SK-N-SH (cell line): Measurements from ENCODE around the gene KCNAB1. TPM values are rescaled to one million over a fixed set of nuclear protein-coding genes. Genes with fewer than 3 reads are reported as not detected.

ENCODE experiments used
- CTCF ChIA-PET: fragments of 300-600, 350-600 bp; formaldehyde crosslinking; extraction: SDS; loops from one replicate; lab custom pipeline; 2021; lab: Yijun Ruan, JAX
- POLR2A ChIA-PET: fragments of 350-600 bp; sonication (Branson Sonifier 250); formaldehyde crosslinking; extraction: SDS; loops from one replicate; lab custom pipeline; 2020; ENCODE audit warnings: antibody characterized with exemption, inconsistent platforms; lab: Yijun Ruan, JAX
- DNase-seq: peaks from one replicate; pipeline ENCODE4 v3.0.0; 2012
- H2AFZ ChIP-seq: fragments of 200-600 bp; sonication (generic); 2 replicates; pipeline ENCODE4 v1.8.1; 2016; ENCODE audit warnings: antibody characterized with exemption, mild to moderate bottlenecking, low read depth
- H3F3A ChIP-seq: fragments of 200-600 bp; sonication (generic); replicated peaks from 2 replicates; pipeline ENCODE3; 2016; ENCODE audit warnings: antibody characterized with exemption, mild to moderate bottlenecking; ENCODE audit not compliant: insufficient read depth
- H3K27ac ChIP-seq, 2 experiments: fragments of 200-500 bp in 1 of 2; fragments of 200-600 bp in 1 of 2; sonication (Bioruptor generic) in 1 of 2; sonication (generic), shearing (Covaris generic) in 1 of 2; 2 replicates each; pipeline versions ENCODE4 v1.5.1 to v1.6.1; 2014 to 2016; ENCODE audit warnings: low read depth in 2 of 2, inconsistent platforms in 1 of 2, low read length in 1 of 2, mild to moderate bottlenecking in 1 of 2, mixed read lengths in 1 of 2
- H3K27me3 ChIP-seq: fragments of 200-600 bp; sonication (generic), shearing (Covaris generic); 2 replicates; pipeline ENCODE4 v1.6.1; 2016; ENCODE audit warnings: mixed run types; ENCODE audit not compliant: insufficient read depth
- H3K36me3 ChIP-seq, 2 experiments: fragments of 200-500 bp in 1 of 2; fragments of 200-600 bp in 1 of 2; sonication (Bioruptor generic) in 1 of 2; sonication (generic) in 1 of 2; replicated peaks in 1 of 2; 2 replicates each; pipeline versions ENCODE3 to v1.5.1; 2014 to 2016; ENCODE audit warnings: low read length in 1 of 2, mild to moderate bottlenecking in 1 of 2; ENCODE audit not compliant: insufficient read depth in 2 of 2, control insufficient read depth in 1 of 2
- H3K4me1 ChIP-seq, 2 experiments: fragments of 200-500 bp in 1 of 2; fragments of 200-600 bp in 1 of 2; sonication (Bioruptor generic) in 1 of 2; sonication (generic), shearing (Covaris generic) in 1 of 2; 2 replicates each; pipeline versions ENCODE4 v1.5.1 to v1.6.1; 2014 to 2016; ENCODE audit warnings: low read depth in 1 of 2, low read length in 1 of 2, mixed run types in 1 of 2; ENCODE audit not compliant: insufficient read depth in 2 of 2, control insufficient read depth in 1 of 2
- H3K4me2 ChIP-seq: fragments of 200-600 bp; sonication (generic), shearing (Covaris generic); 2 replicates; pipeline ENCODE4 v1.6.1; 2017; ENCODE audit warnings: mixed run types
- H3K4me3 ChIP-seq, 2 experiments: fragments of 200-500 bp in 1 of 2; fragments of 200-600 bp in 1 of 2; sonication (Bioruptor generic) in 1 of 2; sonication (generic), shearing (Covaris generic) in 1 of 2; 2 replicates each; pipeline versions ENCODE4 v1.5.1 to v1.8.1; 2014 to 2016; ENCODE audit warnings: low read depth in 2 of 2, inconsistent platforms in 1 of 2, low read length in 1 of 2, mild to moderate bottlenecking in 1 of 2, mixed read lengths in 1 of 2, moderate library complexity in 1 of 2
- H3K79me2 ChIP-seq: fragments of 200-600 bp; sonication (generic); 2 replicates; pipeline ENCODE4 v1.8.1; 2017; ENCODE audit warnings: mild to moderate bottlenecking; ENCODE audit not compliant: insufficient read depth
- H3K9ac ChIP-seq: fragments of 200-600 bp; sonication (generic); 2 replicates; pipeline ENCODE4 v1.6.1; 2017; ENCODE audit warnings: mixed run types
- H3K9me2 ChIP-seq: fragments of 200-600 bp; sonication (generic); 2 replicates; pipeline ENCODE4 v1.6.1; 2017; ENCODE audit warnings: mixed run types
- H3K9me3 ChIP-seq: fragments of 200-600 bp; sonication (generic); 2 replicates; pipeline ENCODE4 v1.6.1; 2017; ENCODE audit warnings: mixed run types, mild to moderate bottlenecking, moderate library complexity
- H4K20me1 ChIP-seq: fragments of 200-600 bp; sonication (generic); 2 replicates; pipeline ENCODE4 v1.6.1; 2017; ENCODE audit warnings: mild to moderate bottlenecking, mixed run types; ENCODE audit not compliant: insufficient read depth
- CTCF ChIP-seq: fragments of 200-600 bp; sonication (generic); IDR thresholded peaks from 2 replicates; pipeline ENCODE4 v1.6.1; 2017; ENCODE audit warnings: antibody characterized with exemption, mild to moderate bottlenecking, moderate library complexity
- EP300 ChIP-seq, 2 experiments: IDR thresholded peaks; 2 replicates each; pipeline versions ENCODE4 v1.4.0 to v1.6.1; 2012; ENCODE audit warnings: borderline replicate concordance in 1 of 2, low read depth in 1 of 2, low read length in 1 of 2
- EZH2phosphoT487 ChIP-seq: fragments of 200-600 bp; sonication (generic); IDR thresholded peaks from 2 replicates; pipeline ENCODE4 v1.6.1; 2017; ENCODE audit warnings: low read depth, mixed run types, mild to moderate bottlenecking, antibody characterized with exemption, moderate library complexity, borderline replicate concordance
- FOSL2 ChIP-seq: IDR thresholded peaks from 2 replicates; pipeline ENCODE4 v1.4.0; 2012; ENCODE audit warnings: low read depth, mild to moderate bottlenecking, moderate library complexity, borderline replicate concordance
- FOXJ3 ChIP-seq: sonication (generic); formaldehyde crosslinking; IDR thresholded peaks from 2 replicates; pipeline ENCODE4 v1.5.1; 2020; ENCODE audit warnings: mild to moderate bottlenecking, missing genetic modification reagents
- GABPA ChIP-seq: IDR thresholded peaks from 2 replicates; pipeline ENCODE4 v1.4.0; 2012; ENCODE audit warnings: low read depth, mild to moderate bottlenecking
- GATA2 ChIP-seq: sonication (generic); formaldehyde crosslinking; IDR thresholded peaks from 2 replicates; pipeline ENCODE4 v1.5.0; 2020; ENCODE audit warnings: mild to moderate bottlenecking, missing genetic modification reagents
- MXI1 ChIP-seq: IDR thresholded peaks from 2 replicates; pipeline ENCODE4 v1.6.1; 2012; ENCODE audit warnings: mild to moderate bottlenecking, low read depth, low read length, improper control_type of control experiment
- NRF1 ChIP-seq: IDR thresholded peaks from 2 replicates; pipeline ENCODE4 v1.6.1; 2012; ENCODE audit warnings: low read depth, mild to moderate bottlenecking, low read length
- RAD21 ChIP-seq: IDR thresholded peaks from 2 replicates; pipeline ENCODE4 v1.6.1; 2012; ENCODE audit warnings: mild to moderate bottlenecking, low read length
- RFX5 ChIP-seq: IDR thresholded peaks from 2 replicates; pipeline ENCODE4 v1.6.1; 2012; ENCODE audit warnings: mild to moderate bottlenecking, improper control_type of control experiment, low read length
- RXRA ChIP-seq: IDR thresholded peaks from 2 replicates; pipeline ENCODE4 v1.4.0; 2012; ENCODE audit warnings: low read depth, mild to moderate bottlenecking, borderline replicate concordance
- SMC3 ChIP-seq: IDR thresholded peaks from 2 replicates; pipeline ENCODE4 v1.6.1; 2012; ENCODE audit warnings: low read depth, low read length, improper control_type of control experiment
- USF1 ChIP-seq: IDR thresholded peaks from 2 replicates; pipeline ENCODE4 v1.4.0; 2012; ENCODE audit warnings: low read depth, borderline replicate concordance
- YY1 ChIP-seq: IDR thresholded peaks from 2 replicates; pipeline ENCODE4 v1.4.0; 2012; ENCODE audit warnings: low read depth, mild to moderate bottlenecking
- WGBS: methylation state at CpG from one replicate; pipeline ENCODE4 v1.1.6; 2017; ENCODE audit warnings: low lambda C conversion rate; 5-methylcytosine and 5-hydroxymethylcytosine counted together
- polyA plus RNA-seq, 3 experiments: library from polyadenylated mRNA; depleted of rRNA; stranded (reverse); fragments of >200 nt; gene quantifications; 2 replicates each; pipeline ENCODE4 v1.2.3, GENCODE V29; 2012
- TF ChIP-seq, protein P1 (sequence below): fragments of 150-350 bp; IDR thresholded peaks from 2 replicates; pipeline ENCODE4 v1.6.1; 2016; ENCODE audit warnings: mild to moderate bottlenecking, low read depth, low read length
- TF ChIP-seq, protein P2 (sequence below): fragments of 150-350 bp; IDR thresholded peaks from 2 replicates; pipeline ENCODE4 v1.6.1; 2017; ENCODE audit warnings: antibody characterized with exemption, low read length, low read depth, borderline replicate concordance
- TF ChIP-seq, protein P3 (sequence below): IDR thresholded peaks from 2 replicates; pipeline ENCODE4 v1.4.0; 2012; ENCODE audit warnings: low read depth, borderline replicate concordance

Gene KCNAB1
- polyA plus RNA-seq, 1 of the 3 experiments (the other 2 are of a cell fraction) = 82.1 TPM

- Histone ChIP-seq H2AFZ (no peak overlapping the region), H3K27me3 (no peaks in the 10 kb centered on the region), H3K27ac (no peak overlapping the region), H4K20me1 (no peaks in the 10 kb centered on the region), H3K79me2 (peaks cover 76% of the 10 kb centered on the region), H3K4me1 (peaks cover 4 to 15% of the 10 kb centered on the region in 2 experiments; a peak in 3 of 4 replicates), H3K9me2 (no peaks in the 10 kb centered on the region), H3F3A (peaks cover 13% of the 10 kb centered on the region), H3K9me3 (no peaks in the 10 kb centered on the region), H3K4me3 (no peak overlapping the region), H3K4me2 (no peak overlapping the region), H3K36me3 (peaks cover 2 to 14% of the 10 kb centered on the region in 2 experiments)
- ChIA-PET POLR2A (interaction anchor here (0.7 kb wide), 1 partner anchor 190 kb away, joined by 3 read pairs; no protein-coding TSS in a partner anchor), CTCF (interaction anchor here (1.2 to 1.8 kb wide), 2 partner anchors 11 to 72 kb away, joined by 4 read pairs; no protein-coding TSS in a partner anchor)
- DNase-seq = no peak
- 88% methylated on average over 7 of the region's 7 CpGs for WGBS
- TF ChIP-seq, protein P1, sequence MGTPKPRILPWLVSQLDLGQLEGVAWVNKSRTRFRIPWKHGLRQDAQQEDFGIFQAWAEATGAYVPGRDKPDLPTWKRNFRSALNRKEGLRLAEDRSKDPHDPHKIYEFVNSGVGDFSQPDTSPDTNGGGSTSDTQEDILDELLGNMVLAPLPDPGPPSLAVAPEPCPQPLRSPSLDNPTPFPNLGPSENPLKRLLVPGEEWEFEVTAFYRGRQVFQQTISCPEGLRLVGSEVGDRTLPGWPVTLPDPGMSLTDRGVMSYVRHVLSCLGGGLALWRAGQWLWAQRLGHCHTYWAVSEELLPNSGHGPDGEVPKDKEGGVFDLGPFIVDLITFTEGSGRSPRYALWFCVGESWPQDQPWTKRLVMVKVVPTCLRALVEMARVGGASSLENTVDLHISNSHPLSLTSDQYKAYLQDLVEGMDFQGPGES = no peak
- TF ChIP-seq EP300 (IDR thresholded peaks at IDR 0.05; ENCODE audit: borderline replicate concordance in 1 of 2, low read depth in 1 of 2, low read length in 1 of 2) (no peak), USF1 (no peak), GABPA (no peak), EZH2phosphoT487 (no peak), RAD21 (no peak), NRF1 (no peak), YY1 (no peak), RXRA (no peak), GATA2 (CRISPR knock-in tag) (no peak), RFX5 (no peak), FOSL2 (no peak), MXI1 (no peak), CTCF (no peak), FOXJ3 (CRISPR knock-in tag) (no peak), SMC3 (no peak)
- TF ChIP-seq, protein P2, sequence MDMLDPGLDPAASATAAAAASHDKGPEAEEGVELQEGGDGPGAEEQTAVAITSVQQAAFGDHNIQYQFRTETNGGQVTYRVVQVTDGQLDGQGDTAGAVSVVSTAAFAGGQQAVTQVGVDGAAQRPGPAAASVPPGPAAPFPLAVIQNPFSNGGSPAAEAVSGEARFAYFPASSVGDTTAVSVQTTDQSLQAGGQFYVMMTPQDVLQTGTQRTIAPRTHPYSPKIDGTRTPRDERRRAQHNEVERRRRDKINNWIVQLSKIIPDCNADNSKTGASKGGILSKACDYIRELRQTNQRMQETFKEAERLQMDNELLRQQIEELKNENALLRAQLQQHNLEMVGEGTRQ = no peak
- TF ChIP-seq, protein P3, sequence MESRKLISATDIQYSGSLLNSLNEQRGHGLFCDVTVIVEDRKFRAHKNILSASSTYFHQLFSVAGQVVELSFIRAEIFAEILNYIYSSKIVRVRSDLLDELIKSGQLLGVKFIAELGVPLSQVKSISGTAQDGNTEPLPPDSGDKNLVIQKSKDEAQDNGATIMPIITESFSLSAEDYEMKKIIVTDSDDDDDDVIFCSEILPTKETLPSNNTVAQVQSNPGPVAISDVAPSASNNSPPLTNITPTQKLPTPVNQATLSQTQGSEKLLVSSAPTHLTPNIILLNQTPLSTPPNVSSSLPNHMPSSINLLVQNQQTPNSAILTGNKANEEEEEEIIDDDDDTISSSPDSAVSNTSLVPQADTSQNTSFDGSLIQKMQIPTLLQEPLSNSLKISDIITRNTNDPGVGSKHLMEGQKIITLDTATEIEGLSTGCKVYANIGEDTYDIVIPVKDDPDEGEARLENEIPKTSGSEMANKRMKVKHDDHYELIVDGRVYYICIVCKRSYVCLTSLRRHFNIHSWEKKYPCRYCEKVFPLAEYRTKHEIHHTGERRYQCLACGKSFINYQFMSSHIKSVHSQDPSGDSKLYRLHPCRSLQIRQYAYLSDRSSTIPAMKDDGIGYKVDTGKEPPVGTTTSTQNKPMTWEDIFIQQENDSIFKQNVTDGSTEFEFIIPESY = no peak
- TF ChIP-seq, all 33 proteins: peak for 0
- no peak overlapping the region for H3K9ac ChIP-seq
These were observed 257.3 kb downstream of the KCNAB1 start for GRCh38 chr3:156377718-156378117.
